ENCODE data around the gene SLC12A1.

Gene SLC12A1

DNA sequence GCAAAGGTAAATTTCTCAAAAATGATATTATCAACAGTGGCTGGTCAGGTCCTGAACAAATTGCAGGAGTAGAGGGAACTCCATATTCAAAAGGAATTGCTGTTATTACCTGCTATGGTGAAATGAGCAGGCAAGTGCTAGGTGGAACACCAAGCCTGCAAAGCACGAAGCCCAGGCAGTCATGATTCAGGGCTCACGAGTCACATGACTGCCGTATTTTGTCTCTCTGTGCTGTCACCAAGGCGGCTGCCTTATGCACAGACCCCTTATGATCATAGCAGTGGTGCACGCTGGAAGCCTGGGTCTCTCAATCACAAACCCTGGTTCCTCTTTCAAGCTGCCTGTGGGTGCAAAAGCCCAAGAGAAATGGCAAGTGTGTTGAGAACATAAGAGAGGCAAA, 24.4 kb downstream of the SLC12A1 start:
- Histone ChIP-seq H3K4me1 (no peaks in the 10 kb centered on the region), H3K27me3 (ENCODE audit: control insufficient read depth, insufficient read depth, low read length) (no peaks in the 10 kb centered on the region), H3K4me2 (ENCODE audit: low read length) (no peak overlapping the region), H3K9me3 (ENCODE audit: control insufficient read depth, low read length) (no peaks in the 10 kb centered on the region), H3K4me3 (ENCODE audit: low read depth, low read length) (no peak overlapping the region), H3K27ac (no peak overlapping the region), H3K79me2 (no peaks in the 10 kb centered on the region), H2AFZ (no peak overlapping the region), H3K9ac (no peak overlapping the region), H3K36me3 (ENCODE audit: control insufficient read depth, insufficient read depth, low read length) (no peaks in the 10 kb centered on the region)
- TF ChIP-seq, protein P1, sequence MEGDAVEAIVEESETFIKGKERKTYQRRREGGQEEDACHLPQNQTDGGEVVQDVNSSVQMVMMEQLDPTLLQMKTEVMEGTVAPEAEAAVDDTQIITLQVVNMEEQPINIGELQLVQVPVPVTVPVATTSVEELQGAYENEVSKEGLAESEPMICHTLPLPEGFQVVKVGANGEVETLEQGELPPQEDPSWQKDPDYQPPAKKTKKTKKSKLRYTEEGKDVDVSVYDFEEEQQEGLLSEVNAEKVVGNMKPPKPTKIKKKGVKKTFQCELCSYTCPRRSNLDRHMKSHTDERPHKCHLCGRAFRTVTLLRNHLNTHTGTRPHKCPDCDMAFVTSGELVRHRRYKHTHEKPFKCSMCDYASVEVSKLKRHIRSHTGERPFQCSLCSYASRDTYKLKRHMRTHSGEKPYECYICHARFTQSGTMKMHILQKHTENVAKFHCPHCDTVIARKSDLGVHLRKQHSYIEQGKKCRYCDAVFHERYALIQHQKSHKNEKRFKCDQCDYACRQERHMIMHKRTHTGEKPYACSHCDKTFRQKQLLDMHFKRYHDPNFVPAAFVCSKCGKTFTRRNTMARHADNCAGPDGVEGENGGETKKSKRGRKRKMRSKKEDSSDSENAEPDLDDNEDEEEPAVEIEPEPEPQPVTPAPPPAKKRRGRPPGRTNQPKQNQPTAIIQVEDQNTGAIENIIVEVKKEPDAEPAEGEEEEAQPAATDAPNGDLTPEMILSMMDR (IDR thresholded peaks at IDR 0.05) = no peak

DNA sequence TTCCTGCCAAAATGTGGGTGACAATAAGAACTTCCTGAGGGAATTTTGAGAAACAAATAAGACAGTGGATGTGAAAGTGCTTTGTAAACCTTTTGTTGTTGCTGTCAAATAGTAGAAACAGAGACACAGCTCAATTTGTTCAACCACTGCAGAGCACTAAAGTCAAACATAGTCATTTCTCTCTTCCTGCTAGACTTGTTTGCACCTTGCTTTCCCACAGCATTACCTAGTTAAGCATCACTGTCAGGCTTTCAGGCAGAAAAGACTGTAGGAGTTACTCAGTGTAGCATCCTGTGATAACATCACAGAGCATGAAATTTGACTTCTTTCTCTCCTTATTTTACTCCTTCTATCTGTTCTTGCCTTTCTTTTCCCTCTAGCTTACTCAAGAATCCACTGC, 27.1 kb downstream of the SLC12A1 start:
- Histone ChIP-seq H3K36me3 (ENCODE audit: control insufficient read depth, insufficient read depth, low read length) (no peaks in the 10 kb centered on the region), H3K27ac (no peak overlapping the region), H3K9me3 (ENCODE audit: control insufficient read depth, low read length) (no peaks in the 10 kb centered on the region), H3K79me2 (no peaks in the 10 kb centered on the region), H2AFZ (no peak overlapping the region), H3K9ac (no peak overlapping the region), H3K4me2 (ENCODE audit: low read length) (no peak overlapping the region), H3K4me1 (no peaks in the 10 kb centered on the region), H3K27me3 (ENCODE audit: control insufficient read depth, insufficient read depth, low read length) (no peaks in the 10 kb centered on the region), H3K4me3 (ENCODE audit: low read depth, low read length) (no peak overlapping the region)
- TF ChIP-seq, protein P1 (IDR thresholded peaks at IDR 0.05) = no peak

DNA sequence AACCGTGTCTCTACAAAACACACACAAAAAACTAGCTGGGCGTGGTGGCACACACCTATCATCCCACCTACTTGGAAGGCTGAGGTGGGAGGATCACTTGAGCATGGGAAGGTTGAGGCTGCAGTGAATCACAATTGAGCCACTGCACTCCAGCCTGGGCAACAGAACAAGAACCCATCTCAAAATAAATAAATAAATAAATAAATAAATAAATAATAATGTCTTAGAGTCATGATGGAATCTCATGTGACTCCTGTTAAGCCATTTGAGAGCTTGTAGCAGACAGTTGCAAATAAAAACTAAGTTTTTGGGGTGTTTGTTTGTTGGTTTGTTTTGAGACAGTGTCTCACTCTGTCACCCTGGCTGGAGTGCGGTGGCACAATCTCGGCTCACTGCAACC, 33.2 kb downstream of the SLC12A1 start:
- H3K9ac ChIP-seq = no peak overlapping the region
- no peaks in the 10 kb centered on the region for H3K79me2 ChIP-seq
- H3K27me3 ChIP-seq (ENCODE audit: control insufficient read depth, insufficient read depth, low read length) = no peaks in the 10 kb centered on the region
- H2AFZ ChIP-seq = no peak overlapping the region
- no peak overlapping the region for H3K27ac ChIP-seq
- no peaks in the 10 kb centered on the region for H3K9me3 ChIP-seq (ENCODE audit: control insufficient read depth, low read length)
- no peaks in the 10 kb centered on the region for H3K4me1 ChIP-seq
- no peaks in the 10 kb centered on the region for H3K36me3 ChIP-seq (ENCODE audit: control insufficient read depth, insufficient read depth, low read length)
- no peak overlapping the region for H3K4me3 ChIP-seq (ENCODE audit: low read depth, low read length)
- TF ChIP-seq, protein P1 (IDR thresholded peaks at IDR 0.05) = no peak
- H3K4me2 ChIP-seq (ENCODE audit: low read length) = no peak overlapping the region

DNA sequence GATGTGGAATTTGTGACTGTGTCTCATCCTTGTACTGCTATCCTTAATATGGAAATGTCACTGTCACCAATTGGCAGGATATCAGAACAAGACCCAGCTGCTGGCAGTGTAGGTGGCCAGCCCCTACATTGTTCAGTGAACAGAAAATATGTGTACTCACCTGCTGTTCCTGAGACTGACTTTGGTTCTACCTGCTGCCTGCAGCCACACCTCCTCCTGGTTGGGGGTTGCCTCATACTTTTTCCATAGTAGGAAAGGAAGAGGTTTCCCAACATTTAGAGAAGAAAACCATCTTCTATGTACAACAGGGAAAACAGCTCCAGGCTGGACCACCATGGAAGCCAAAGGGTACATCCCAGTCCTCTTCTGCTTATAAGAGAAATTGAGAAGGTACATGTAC, 35.9 kb downstream of the SLC12A1 start:
- Histone ChIP-seq H3K4me1 (no peaks in the 10 kb centered on the region), H2AFZ (no peak overlapping the region), H3K36me3 (ENCODE audit: control insufficient read depth, insufficient read depth, low read length) (no peaks in the 10 kb centered on the region), H3K27me3 (ENCODE audit: control insufficient read depth, insufficient read depth, low read length) (no peaks in the 10 kb centered on the region), H3K79me2 (no peaks in the 10 kb centered on the region), H3K9me3 (ENCODE audit: control insufficient read depth, low read length) (no peaks in the 10 kb centered on the region), H3K9ac (no peak overlapping the region), H3K4me3 (ENCODE audit: low read depth, low read length) (no peak overlapping the region), H3K27ac (no peak overlapping the region), H3K4me2 (ENCODE audit: low read length) (no peak overlapping the region)
- TF ChIP-seq, protein P1 (IDR thresholded peaks at IDR 0.05) = no peak

DNA sequence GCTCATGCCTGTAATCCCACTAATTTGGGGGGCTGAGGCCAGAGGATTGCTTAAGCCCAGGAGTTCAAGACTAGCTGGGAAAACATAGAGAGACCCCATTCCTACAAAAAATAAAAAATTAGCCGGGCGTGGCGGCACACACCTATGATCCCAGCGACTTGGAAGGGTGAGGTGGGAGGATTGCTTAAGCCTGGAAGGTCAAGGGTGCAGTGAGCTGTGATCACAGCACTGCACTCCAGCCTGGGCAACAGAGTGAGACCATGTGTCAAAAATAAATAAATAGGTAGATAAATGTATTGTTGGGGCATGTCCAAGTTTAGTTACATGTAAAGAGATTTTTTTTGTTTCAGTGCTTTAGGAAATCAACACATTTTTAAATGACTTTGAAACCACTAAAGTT, 36.4 kb downstream of the SLC12A1 start:
- TF ChIP-seq, protein P1 (IDR thresholded peaks at IDR 0.05) = no peak
- H3K9me3 ChIP-seq (ENCODE audit: control insufficient read depth, low read length) = no peaks in the 10 kb centered on the region
- H3K27ac ChIP-seq = no peak overlapping the region
- no peaks in the 10 kb centered on the region for H3K79me2 ChIP-seq
- H3K4me2 ChIP-seq (ENCODE audit: low read length) = no peak overlapping the region
- H3K4me3 ChIP-seq (ENCODE audit: low read depth, low read length) = no peak overlapping the region
- no peaks in the 10 kb centered on the region for H3K4me1 ChIP-seq
- no peak overlapping the region for H3K9ac ChIP-seq
- H2AFZ ChIP-seq = no peak overlapping the region
- no peaks in the 10 kb centered on the region for H3K27me3 ChIP-seq (ENCODE audit: control insufficient read depth, insufficient read depth, low read length)
- no peaks in the 10 kb centered on the region for H3K36me3 ChIP-seq (ENCODE audit: control insufficient read depth, insufficient read depth, low read length)
